Natural killer cell (primary cell): Measurements from ENCODE around the gene CHI3L1. TPM values are rescaled to one million over a fixed set of nuclear protein-coding genes. Genes with fewer than 3 reads are reported as not detected.

Experiments used
- ATAC-seq, 3 donors: fragments of 150-1000 bp in 2 of 3; fragments of 200-7000 bp in 1 of 3; cut with Tn5 transposase; 1 replicate in 1 of 3; 2 replicates in 2 of 3; pipeline ENCODE4 v1.10.0; 2021; ENCODE audit warnings: mild to moderate bottlenecking in 2 of 3, moderate library complexity in 2 of 3
- DNase-seq, 2 donors: peaks; one replicate each; pipeline versions ENCODE4 v3.0.0 to v3.0.0-alpha.2; 2013 to 2021; ENCODE audit warnings: mixed read lengths in 1 of 2
- H3K27ac ChIP-seq: one replicate; pipeline ENCODE4 v1.5.1; 2013; ENCODE audit warnings: mild to moderate bottlenecking, low read length
- H3K27me3 ChIP-seq: one replicate; pipeline ENCODE4 v1.6.1; 2013; ENCODE audit warnings: low read length; ENCODE audit not compliant: control insufficient read depth, insufficient read depth
- H3K36me3 ChIP-seq: one replicate; pipeline ENCODE4 v1.6.1; 2013; ENCODE audit warnings: low read length; ENCODE audit not compliant: control insufficient read depth, insufficient read depth
- H3K4me1 ChIP-seq: one replicate; pipeline ENCODE4 v1.6.1; 2013; ENCODE audit warnings: low read length; ENCODE audit not compliant: control insufficient read depth, insufficient read depth
- H3K4me3 ChIP-seq: one replicate; pipeline ENCODE4 v1.5.1; 2013; ENCODE audit warnings: low read length
- H3K9me3 ChIP-seq: one replicate; pipeline ENCODE4 v1.6.1; 2013; ENCODE audit warnings: low read length; ENCODE audit not compliant: control insufficient read depth, insufficient read depth
- H3K27ac Mint-ChIP-seq, 2 donors: one replicate each; pipeline ENCODE4 v1.8.0; 2022; ENCODE audit warnings: mild to moderate bottlenecking in 2 of 2, mixed read lengths in 2 of 2, moderate library complexity in 1 of 2
- H3K27me3 Mint-ChIP-seq, 2 donors: one replicate each; pipeline ENCODE4 v1.8.0; 2022; ENCODE audit warnings: low read depth in 2 of 2, mixed read lengths in 2 of 2
- H3K36me3 Mint-ChIP-seq: one replicate; pipeline ENCODE4 v1.8.0; 2022; ENCODE audit warnings: mixed read lengths
- H3K4me1 Mint-ChIP-seq, 2 donors: one replicate each; pipeline ENCODE4 v1.8.0; 2022; ENCODE audit warnings: mixed read lengths in 2 of 2
- H3K4me3 Mint-ChIP-seq: one replicate; pipeline ENCODE4 v1.8.0; 2022; ENCODE audit warnings: mild to moderate bottlenecking, moderate library complexity, mixed read lengths
- H3K9me3 Mint-ChIP-seq, 2 donors: one replicate each; pipeline ENCODE4 v1.8.0; 2022; ENCODE audit warnings: mixed read lengths in 2 of 2
- WGBS: methylation state at CpG from one replicate; pipeline ENCODE4 v1.1.7; 2013; ENCODE audit warnings: missing lambda C conversion rate; ENCODE audit not compliant: insufficient coverage; 5-methylcytosine and 5-hydroxymethylcytosine counted together
- intact Hi-C: fragments of 100-400 bp; cut with micrococcal nuclease; formaldehyde crosslinking; loops from one replicate; pipeline ENCODE4 v1.14.2; 2022
- total RNA-seq, 4 donors: library from RNA; stranded (reverse); fragments of 120-200 nt in 1 of 4; gene quantifications; one replicate each; pipeline versions ENCODE4 v1.2.3 to v1.2.4, GENCODE V29; 2013 to 2022
- TF ChIP-seq, protein P1 (sequence below): fragments of 200-600 bp; IDR thresholded peaks from one replicate; pipeline ENCODE4 v1.8.0; 2022; ENCODE audit warnings: antibody characterized with exemption

The CHI3L1 gene
- total RNA-seq, 3 donors from 2014 or later (not counting 1 experiment from before 2014, with no cell fraction given) = 1.0 TPM; not detected in 2

DNA sequence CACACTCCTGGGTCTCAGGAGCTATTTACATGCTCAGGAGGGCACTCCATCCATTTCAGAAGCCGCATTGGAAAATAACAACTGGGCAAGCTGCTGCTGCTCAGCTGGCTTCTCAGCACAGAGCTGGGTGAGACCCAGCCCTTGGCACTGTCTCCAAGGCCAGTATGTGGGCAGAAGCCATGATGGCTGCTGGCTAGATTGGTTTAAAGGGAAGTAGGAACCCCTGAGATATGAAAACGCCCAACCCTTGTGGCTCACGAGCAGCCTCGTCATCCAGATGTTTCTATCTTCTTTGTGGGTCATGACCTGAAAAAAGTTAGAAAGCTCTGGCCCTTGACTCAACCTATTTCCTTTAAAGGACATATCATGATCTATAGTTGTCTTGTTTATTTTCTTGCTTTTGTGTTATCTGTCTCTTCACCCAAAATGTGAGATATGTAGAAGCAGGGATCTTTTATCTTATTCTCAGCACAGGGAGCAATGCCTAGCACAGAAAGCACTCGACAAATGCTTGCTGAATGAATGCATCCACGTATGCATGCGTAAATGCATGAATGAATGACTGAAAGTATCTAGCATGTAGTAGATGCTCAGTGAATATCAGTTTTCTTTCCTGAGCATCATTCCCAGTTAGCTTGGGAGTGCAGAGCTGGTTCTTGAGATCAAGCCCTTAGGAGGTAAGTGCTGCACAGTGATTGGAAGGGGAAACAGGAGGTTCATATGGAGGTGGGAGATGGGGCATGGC, 22.4 kb downstream of the CHI3L1 start:
- Mint-ChIP-seq H3K27me3 (peaks cover 14 to 30% of the 10 kb centered on the region in 2 donors), H3K36me3 (no peaks in the 10 kb centered on the region), H3K4me1 (peaks cover 0 to 15% of the 10 kb centered on the region in 2 donors), H3K4me3 (no peak overlapping the region), H3K9me3 (no peaks in the 10 kb centered on the region), H3K27ac (no peak overlapping the region)
- H3K9me3 ChIP-seq = no peaks in the 10 kb centered on the region
- no peak overlapping the region for H3K4me3 ChIP-seq
- no peaks in the 10 kb centered on the region for H3K36me3 ChIP-seq
- H3K4me1 ChIP-seq = no peaks in the 10 kb centered on the region
- intact Hi-C loops = no loop called here
- H3K27ac ChIP-seq = no peak overlapping the region
- TF ChIP-seq, protein P1, sequence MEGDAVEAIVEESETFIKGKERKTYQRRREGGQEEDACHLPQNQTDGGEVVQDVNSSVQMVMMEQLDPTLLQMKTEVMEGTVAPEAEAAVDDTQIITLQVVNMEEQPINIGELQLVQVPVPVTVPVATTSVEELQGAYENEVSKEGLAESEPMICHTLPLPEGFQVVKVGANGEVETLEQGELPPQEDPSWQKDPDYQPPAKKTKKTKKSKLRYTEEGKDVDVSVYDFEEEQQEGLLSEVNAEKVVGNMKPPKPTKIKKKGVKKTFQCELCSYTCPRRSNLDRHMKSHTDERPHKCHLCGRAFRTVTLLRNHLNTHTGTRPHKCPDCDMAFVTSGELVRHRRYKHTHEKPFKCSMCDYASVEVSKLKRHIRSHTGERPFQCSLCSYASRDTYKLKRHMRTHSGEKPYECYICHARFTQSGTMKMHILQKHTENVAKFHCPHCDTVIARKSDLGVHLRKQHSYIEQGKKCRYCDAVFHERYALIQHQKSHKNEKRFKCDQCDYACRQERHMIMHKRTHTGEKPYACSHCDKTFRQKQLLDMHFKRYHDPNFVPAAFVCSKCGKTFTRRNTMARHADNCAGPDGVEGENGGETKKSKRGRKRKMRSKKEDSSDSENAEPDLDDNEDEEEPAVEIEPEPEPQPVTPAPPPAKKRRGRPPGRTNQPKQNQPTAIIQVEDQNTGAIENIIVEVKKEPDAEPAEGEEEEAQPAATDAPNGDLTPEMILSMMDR = no peak
- 52% methylated on average over 7 of the region's 7 CpGs for WGBS
- DNase-seq = no peak
- ATAC-seq = no peak
- H3K27me3 ChIP-seq = no peaks in the 10 kb centered on the region

DNA sequence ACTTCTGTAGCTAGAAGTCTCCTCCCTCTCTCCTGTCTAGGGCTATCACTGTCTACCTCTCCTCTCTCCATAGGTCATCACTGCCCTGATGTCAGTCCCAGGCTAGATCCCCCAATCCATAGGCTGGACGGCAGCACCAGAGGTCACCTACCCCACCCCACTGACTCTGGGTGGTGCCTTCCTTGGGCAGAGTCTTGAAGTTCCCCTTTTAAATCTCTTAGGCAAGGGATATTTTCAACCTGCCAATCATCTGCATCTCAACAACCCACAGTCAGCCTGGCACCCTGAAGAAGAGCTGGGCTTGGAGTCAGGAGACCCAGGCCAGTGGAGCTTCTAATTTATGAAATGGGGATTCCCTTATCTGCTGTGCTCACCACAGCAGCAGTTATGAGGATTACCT, 24.1 kb downstream of the CHI3L1 start:
- WGBS = 22% methylated on average over 1 of the region's 1 CpG
- no peaks in the 10 kb centered on the region for H3K4me1 ChIP-seq
- DNase-seq (no peak), ATAC-seq (no peak)
- H3K9me3 ChIP-seq = no peaks in the 10 kb centered on the region
- H3K27ac ChIP-seq = no peak overlapping the region
- Mint-ChIP-seq H3K36me3 (no peaks in the 10 kb centered on the region), H3K27ac (no peak overlapping the region), H3K9me3 (peaks cover 0 to 2% of the 10 kb centered on the region in 2 donors), H3K4me1 (peaks cover 0 to 11% of the 10 kb centered on the region in 2 donors), H3K27me3 (peaks cover 20 to 44% of the 10 kb centered on the region in 2 donors), H3K4me3 (no peak overlapping the region)
- TF ChIP-seq, protein P1 = no peak
- H3K36me3 ChIP-seq = no peaks in the 10 kb centered on the region
- intact Hi-C loops = no loop called here
- H3K4me3 ChIP-seq = no peak overlapping the region
- H3K27me3 ChIP-seq = no peaks in the 10 kb centered on the region

DNA sequence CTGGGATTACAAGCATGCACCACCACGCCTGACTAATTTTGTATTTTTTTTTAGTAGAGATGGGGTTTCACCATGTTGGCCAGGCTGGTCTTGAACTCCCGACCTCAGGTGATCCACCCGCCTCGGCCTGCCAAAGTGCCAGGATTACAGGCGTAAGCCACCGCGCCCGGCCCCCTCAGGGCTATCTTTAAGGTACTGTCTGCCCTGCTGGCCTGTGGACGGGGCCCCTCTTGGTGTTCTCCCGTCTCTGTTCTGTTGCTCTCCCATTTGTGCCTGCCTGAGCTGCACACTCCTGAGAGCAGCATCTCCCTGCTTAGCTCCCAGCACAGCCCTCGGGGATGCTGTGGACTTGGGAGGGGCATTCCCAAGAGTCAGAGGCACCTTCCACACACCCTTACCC, 24.8 kb downstream of the CHI3L1 start:
- 91% methylated on average over 11 of the region's 11 CpGs for WGBS
- DNase-seq (no peak), ATAC-seq (no peak)
- Histone ChIP-seq H3K4me1 (no peaks in the 10 kb centered on the region), H3K9me3 (no peaks in the 10 kb centered on the region), H3K4me3 (no peak overlapping the region), H3K27me3 (no peaks in the 10 kb centered on the region), H3K27ac (no peak overlapping the region), H3K36me3 (no peaks in the 10 kb centered on the region)
- TF ChIP-seq, protein P1 = no peak
- intact Hi-C loops = no loop called here
- no peak overlapping the region for H3K27ac Mint-ChIP-seq
- H3K27me3 Mint-ChIP-seq = peaks cover 20 to 44% of the 10 kb centered on the region in 2 donors
- peaks cover 0 to 2% of the 10 kb centered on the region in 2 donors for H3K9me3 Mint-ChIP-seq
- no peaks in the 10 kb centered on the region for H3K36me3 Mint-ChIP-seq
- peaks cover 0 to 7% of the 10 kb centered on the region in 2 donors for H3K4me1 Mint-ChIP-seq
- no peak overlapping the region for H3K4me3 Mint-ChIP-seq

DNA sequence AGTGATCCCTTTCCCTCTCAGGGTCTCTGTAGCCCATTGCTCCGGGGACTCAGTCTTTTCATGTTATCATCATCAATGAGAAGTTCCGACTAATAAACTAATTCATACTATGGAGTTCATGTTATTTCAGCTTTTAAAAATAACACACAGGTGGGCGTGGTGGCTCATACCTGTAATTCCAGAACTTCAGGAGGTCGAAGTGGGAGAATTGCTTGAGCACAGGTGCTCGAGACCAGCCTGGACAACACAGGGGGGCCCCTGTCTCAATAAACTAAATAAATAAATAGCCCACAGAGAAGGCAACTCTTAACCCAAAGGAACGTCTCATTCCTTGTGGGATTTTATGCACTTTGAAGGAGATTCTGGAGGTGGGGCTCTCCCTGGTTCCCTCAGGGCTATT, 25.3 kb downstream of the CHI3L1 start:
- ATAC-seq = no peak
- DNase-seq = no peak
- no peaks in the 10 kb centered on the region for H3K36me3 Mint-ChIP-seq
- peaks cover 20 to 46% of the 10 kb centered on the region in 2 donors for H3K27me3 Mint-ChIP-seq
- no peak overlapping the region for H3K4me3 Mint-ChIP-seq
- no peak overlapping the region for H3K27ac Mint-ChIP-seq
- WGBS = 88% methylated on average over 6 of the region's 6 CpGs
- Histone ChIP-seq H3K4me1 (no peaks in the 10 kb centered on the region), H3K36me3 (no peaks in the 10 kb centered on the region), H3K4me3 (no peak overlapping the region), H3K27ac (no peak overlapping the region), H3K27me3 (no peaks in the 10 kb centered on the region), H3K9me3 (no peaks in the 10 kb centered on the region)
- H3K9me3 Mint-ChIP-seq = peaks cover 0 to 2% of the 10 kb centered on the region in 2 donors
- H3K4me1 Mint-ChIP-seq = peaks cover 0 to 2% of the 10 kb centered on the region in 2 donors
- intact Hi-C loops = no loop called here
- TF ChIP-seq, protein P1 = no peak
